ENCODE data around the gene SLC9A1. TPM values are rescaled to one million over a fixed set of nuclear protein-coding genes. Genes with fewer than 3 reads are reported as not detected.

Gene SLC9A1
- total RNA-seq, 1 donor from 2014 or later, result 13.6 TPM

DNA sequence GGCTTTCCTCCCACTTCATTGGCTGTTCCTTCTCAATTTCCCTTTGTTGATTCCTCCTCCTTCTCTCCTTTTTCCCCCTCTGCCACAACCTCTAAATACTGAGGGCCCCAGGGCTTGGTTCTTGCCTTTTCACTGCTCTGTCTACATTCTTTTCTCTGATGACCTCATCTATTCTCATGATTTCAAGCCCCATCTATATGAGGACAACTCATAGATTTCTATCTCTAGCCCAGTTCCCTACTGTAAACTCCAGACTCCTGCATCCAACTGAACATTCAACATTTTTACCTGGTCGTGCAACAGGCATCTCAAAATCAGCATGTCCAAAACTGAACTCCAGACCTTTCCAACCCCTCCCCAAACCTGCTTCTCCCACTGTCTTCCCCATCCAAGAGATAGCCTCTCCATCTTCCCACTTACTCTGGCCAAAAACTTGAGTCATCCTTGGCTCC lies 11.5 kb upstream of the SLC9A1 start:
- Mint-ChIP-seq H3K27ac (no peak overlapping the region), H3K9me3 (no peaks in the 10 kb centered on the region), H3K27me3 (no peaks in the 10 kb centered on the region), H3K4me3 (no peak overlapping the region), H3K36me3 (ENCODE audit: low read depth) (no peaks in the 10 kb centered on the region), H3K4me1 (peaks cover 10% of the 10 kb centered on the region)
- TF ChIP-seq CTCF (IDR thresholded peaks at IDR 0.05), result no peak
- intact Hi-C loops (cut with micrococcal nuclease), result no loop called here
- DNase-seq, result no peak
- POLR2A ChIA-PET, result interaction anchor here (0.9 kb wide), 1 partner anchor 12 kb away, joined by 3 read pairs; the partner anchor contains the start of gene SLC9A1
- no peak for ATAC-seq (ENCODE audit: low read depth)
- CTCF ChIA-PET, result interaction anchor here (0.7 to 1.4 kb wide), 2 partner anchors 12 to 120 kb away, joined by 4 read pairs; partner anchors contain the start of gene SLC9A1

DNA sequence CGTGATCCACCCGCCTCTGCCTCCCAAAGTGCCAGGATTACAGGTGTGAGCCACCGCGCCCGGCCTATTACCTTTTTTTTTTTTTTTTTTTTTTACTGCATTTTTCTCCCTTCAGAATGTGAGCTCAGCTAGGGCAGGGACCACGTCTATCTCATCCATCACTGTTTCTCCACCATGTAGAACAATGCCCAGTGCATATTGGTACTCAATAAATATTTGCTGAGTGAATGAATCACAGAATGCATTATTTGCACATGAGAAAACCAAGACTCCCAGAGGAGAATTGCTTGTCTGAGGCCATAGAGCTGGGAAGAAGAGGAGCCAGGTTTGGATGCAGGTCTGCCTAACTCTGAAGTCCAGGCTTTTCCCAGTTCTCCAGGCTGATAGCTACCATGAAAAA lies 8.2 kb upstream of the SLC9A1 start:
- no peaks in the 10 kb centered on the region for H3K36me3 Mint-ChIP-seq (ENCODE audit: low read depth)
- ChIA-PET POLR2A (interaction anchor here (0.6 to 1.2 kb wide), 3 partner anchors 8 to 729 kb away, joined by 4 to 7 read pairs (median 5); partner anchors contain the start of gene SLC9A1), CTCF (interaction anchor here (1.8 kb wide), 1 partner anchor 118 kb away, joined by 4 read pairs; no protein-coding TSS in a partner anchor)
- intact Hi-C loops (cut with micrococcal nuclease), result loop anchor here (5.0 kb wide), 1 partner anchor 34 kb away; no protein-coding TSS in a partner anchor
- H3K27me3 Mint-ChIP-seq, result no peaks in the 10 kb centered on the region
- no peak overlapping the region for H3K27ac Mint-ChIP-seq
- no peak for TF ChIP-seq CTCF (IDR thresholded peaks at IDR 0.05)
- peaks cover 20% of the 10 kb centered on the region for H3K4me1 Mint-ChIP-seq
- ATAC-seq (ENCODE audit: low read depth) (no peak), DNase-seq (no peak)
- no peaks in the 10 kb centered on the region for H3K9me3 Mint-ChIP-seq
- no peak overlapping the region for H3K4me3 Mint-ChIP-seq

DNA sequence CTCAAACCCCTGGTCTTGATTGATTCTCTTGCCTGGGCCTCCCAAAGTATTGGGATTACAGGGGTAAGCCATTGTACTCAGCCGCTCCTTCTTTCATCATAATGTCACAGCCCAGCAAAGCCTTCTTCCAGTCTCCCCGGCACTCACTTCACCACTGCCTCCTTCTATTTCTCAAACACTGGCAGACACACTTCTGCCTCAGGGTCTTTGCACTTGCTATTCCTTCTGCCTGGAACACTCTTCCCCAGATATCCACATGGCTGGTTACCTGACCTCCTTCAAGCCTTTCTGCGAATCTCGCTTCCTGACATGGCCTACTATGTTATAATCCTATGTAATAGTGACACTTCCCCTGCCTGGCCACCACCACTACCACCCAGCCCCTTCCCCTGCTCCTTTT lies 7.2 kb upstream of the SLC9A1 start:
- Mint-ChIP-seq H3K27me3 (no peaks in the 10 kb centered on the region), H3K4me3 (no peak overlapping the region), H3K4me1 (peaks cover 20% of the 10 kb centered on the region), H3K27ac (peak overlapping the region; percentile 91), H3K36me3 (ENCODE audit: low read depth) (no peaks in the 10 kb centered on the region), H3K9me3 (no peaks in the 10 kb centered on the region)
- intact Hi-C loops (cut with micrococcal nuclease), result loop anchor here (5.0 kb wide), 1 partner anchor 35 kb away; no protein-coding TSS in a partner anchor
- ChIA-PET CTCF (interaction anchor here (1.3 to 1.5 kb wide), 2 partner anchors 35 to 50 kb away, joined by 5 to 6 read pairs; no protein-coding TSS in a partner anchor), POLR2A (interaction anchor here (0.6 to 1.1 kb wide), 9 partner anchors 10 to 624 kb away, joined by 3 to 7 read pairs (median 4); no protein-coding TSS in a partner anchor)
- ATAC-seq (ENCODE audit: low read depth), result no peak
- no peak for TF ChIP-seq CTCF (IDR thresholded peaks at IDR 0.05)
- DNase-seq, result no peak

DNA sequence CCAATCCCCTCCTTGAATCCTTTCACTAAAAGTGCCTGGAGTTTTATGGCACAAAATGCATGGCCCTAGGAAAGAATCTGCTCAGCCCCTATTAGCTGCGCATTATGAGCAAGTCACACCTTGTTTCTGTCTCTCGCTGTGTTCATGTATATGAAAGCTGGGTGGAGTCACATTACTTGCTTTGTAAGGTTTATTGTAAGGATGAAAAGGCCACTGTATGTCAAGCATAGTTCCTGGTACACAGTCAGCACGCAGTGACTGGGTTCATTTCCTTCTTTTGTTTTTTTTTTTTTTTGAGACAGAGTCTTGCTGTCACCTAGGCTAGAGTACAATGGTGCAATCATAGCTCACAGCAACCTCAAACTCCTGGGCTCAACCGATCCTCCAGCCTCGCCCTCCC lies 6.7 kb upstream of the SLC9A1 start:
- peak overlapping the region; percentile 91 for H3K27ac Mint-ChIP-seq
- CTCF ChIA-PET, result interaction anchor here (1.3 to 1.5 kb wide), 2 partner anchors 36 to 50 kb away, joined by 5 to 6 read pairs; no protein-coding TSS in a partner anchor
- intact Hi-C loops (cut with micrococcal nuclease), result loop anchor here (1.0 to 5.0 kb wide), 4 partner anchors 8 to 92 kb away; no protein-coding TSS in a partner anchor

More for the DNA sequence above, 6.7 kb upstream of the SLC9A1 start:
- Mint-ChIP-seq H3K36me3 (ENCODE audit: low read depth) (no peaks in the 10 kb centered on the region), H3K4me3 (peak overlapping the region; percentile 74), H3K9me3 (no peaks in the 10 kb centered on the region), H3K4me1 (peaks cover 20% of the 10 kb centered on the region), H3K27me3 (no peaks in the 10 kb centered on the region)
- ATAC-seq (ENCODE audit: low read depth) (peak; percentile 99), DNase-seq (no peak)
- TF ChIP-seq CTCF (IDR thresholded peaks at IDR 0.05), result no peak
- POLR2A ChIA-PET, result interaction anchor here (0.6 to 1.1 kb wide), 9 partner anchors 9 to 329 kb away, joined by 3 to 7 read pairs (median 4); partner anchors contain the start of gene GPR3

Data from activated B cell treated with CpG ODN at 0.5 μM for 24 hours (primary cell).